Cerebellar cortex (tissue), 1 donor: ENCODE results near the gene HTATSF1.

Source experiments
- DNase-seq: peaks from one replicate; pipeline ENCODE4 v3.0.0-alpha.2; 2015; ENCODE audit warnings: low spot score

The HTATSF1 gene

DNA sequence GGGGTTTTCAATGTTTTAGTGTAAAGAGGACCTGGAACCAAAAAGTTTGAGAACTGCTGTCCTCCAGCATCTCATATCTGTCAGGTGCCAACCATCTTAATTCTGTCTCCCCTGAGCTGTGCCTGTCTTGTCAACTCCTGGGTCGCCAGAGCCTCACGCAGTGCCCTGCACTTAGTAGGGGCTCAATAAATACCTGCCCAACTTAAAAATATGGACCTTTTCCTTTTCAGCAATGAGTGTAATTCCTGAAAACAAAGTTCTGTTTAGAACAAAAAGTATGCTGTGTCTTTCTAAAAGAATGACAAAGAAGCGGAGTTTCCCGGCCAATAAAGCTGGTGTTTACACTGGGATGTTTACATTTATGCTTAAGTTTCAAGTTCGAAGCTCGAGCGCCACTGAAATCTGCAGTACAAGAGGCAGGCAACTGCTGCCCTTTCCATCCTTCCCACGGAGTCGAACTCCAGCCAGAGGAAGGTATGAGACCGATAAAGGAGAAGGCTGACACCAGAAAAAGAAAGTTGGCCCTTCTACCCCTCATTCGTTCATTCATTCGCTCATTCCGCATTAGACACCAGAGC, 1.1 kb upstream of the HTATSF1 start:
- no peak for DNase-seq

DNA sequence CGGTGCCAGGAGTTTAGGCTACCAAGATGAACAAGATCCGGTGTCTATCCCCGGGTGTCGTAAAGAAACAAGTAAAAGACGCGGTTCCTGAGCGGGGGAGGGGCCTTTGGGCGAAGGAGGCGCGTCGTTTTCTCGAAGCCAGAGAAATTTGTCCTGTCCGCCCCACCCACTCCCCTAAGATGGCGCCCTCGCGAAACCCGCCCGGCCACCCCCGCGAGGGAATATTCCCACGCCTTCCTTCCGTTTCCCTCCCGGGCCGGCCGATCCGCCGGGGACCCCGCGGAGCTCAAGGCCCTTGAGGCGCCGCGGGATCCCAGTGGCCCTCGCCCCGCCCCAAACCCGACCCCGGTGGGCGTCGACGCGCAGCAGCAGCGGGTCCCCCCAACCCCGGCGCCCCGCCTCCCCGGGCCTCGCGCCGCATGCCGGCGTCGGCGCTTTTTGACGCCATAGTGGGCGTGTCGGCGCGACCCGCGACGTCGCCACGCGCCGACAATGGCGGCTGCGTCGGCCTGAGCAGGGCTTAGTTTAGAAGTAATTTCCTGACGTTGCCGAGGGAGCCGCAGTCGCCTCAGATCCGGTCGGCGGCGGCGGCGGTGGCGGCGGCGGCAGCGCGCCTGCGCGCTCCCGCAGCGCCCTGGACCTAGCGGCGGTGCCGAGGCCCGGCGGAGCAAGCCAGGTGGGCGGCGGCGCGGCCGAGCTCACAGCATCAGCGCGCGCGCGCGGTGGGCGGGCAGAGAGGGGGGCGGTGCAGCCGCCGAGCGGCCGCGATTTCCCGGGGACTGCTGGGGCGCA, 432 bp upstream of the HTATSF1 start:
- DNase-seq = peak; percentile 79

DNA sequence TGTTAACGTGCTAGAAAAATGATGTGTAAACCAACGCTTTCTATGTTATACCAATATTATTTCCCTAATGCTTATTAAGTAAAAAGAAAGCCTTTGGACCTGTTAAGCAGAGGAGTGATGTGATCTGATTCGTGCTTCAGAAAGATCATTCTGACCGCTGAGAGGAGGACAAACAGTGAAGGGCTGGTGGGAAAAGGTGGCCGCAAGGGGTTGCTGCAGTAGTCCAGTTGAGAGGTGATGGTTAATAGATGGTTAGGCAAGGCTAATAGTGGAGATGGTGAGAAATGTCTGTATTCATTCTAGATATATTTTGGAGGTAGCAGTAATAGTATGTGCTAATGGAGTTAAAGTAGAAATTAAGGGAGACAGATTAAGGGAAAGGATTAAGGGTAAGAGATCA, 21.7 kb downstream of the HTATSF1 start:
- no peak for DNase-seq

DNA sequence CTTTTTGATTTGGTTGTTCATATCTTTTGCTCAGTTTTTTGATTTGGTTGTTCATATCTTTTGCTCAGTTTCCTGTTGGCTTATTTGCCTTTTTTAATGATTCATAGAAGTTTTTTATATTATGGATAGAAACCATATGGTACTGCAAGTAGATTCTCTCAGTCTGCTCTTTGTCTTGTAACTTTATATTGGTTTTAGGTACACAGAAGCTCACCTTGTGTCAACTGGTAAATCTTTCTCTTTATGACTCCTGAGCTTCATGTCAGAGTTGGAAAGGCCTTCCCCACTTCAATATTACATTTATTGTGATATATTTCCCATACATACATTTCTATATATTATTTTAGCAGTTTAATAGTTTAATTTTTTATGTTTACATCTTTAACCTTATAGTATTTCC, 26.4 kb downstream of the HTATSF1 start:
- DNase-seq = no peak

DNA sequence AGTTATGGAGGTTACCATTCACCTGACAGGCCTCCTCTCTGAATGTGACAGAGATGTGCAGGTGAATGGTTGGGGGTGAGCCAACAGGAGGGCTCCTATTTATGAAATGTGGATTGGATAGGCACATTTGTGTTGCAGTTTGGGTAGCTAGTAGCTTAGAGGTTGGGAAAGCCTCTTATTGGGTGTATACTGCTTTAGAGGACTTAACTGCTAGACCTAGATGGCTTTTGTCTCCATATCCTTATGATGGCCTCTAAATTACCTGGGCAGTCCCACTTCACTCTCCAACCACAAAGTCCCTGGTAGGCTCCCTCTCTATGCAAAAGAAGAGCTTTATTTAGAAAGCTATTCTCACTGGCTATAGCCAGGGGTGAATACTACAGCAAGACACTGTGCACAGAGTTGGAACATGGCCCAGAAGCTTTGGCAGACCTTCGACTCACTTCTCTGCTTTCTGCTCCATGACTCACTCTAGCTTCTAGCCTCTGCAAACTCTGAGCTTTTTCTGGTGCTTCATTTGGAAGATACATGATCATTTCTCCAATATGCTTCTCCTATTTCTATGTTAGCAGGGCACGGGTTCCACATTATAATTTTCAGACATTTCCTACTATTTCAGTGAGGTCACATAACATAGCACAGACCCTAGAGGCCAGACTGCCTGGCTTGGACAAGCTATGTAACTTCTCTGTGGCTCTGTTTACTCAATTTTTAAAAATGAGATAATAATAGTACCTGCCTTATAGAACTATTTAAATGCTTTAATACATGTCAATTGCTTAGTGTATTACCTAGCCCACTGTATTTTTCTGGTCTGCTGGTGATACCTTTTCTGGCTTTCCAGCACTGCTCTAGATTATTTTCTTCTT, 28.6 kb downstream of the HTATSF1 start:
- peak; percentile 6 for DNase-seq

DNA sequence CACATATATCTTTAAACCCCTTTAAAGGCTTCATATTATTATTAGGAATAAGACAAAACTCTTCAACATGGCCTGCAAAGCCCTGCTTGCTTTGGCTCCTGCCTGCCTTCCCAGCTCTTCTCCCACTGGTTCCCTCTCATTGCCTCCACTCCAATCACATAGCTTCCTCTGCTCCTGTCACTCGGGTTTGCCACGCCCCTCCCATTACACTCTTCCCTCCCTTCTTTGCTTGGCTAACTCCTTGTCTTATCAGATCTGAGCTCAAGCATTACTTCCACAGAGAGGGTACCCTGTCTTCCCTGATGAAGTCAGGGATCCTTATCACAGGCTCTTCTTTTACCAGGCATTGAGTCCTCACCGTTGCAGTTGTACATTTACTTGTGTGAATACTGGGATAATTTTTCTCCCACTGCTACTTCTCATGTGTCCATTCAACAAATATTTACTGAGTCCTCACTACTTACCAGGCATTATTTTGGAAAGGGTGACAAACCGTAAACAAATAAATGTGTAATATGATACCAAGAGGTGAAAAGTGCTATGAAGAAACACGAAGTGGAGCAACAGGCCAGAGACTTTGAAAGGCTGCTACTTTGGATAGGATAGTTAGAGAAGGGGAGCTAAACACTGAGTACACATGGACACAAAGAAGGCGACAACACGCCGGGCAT, 31.4 kb downstream of the HTATSF1 start:
- DNase-seq = no peak

DNA sequence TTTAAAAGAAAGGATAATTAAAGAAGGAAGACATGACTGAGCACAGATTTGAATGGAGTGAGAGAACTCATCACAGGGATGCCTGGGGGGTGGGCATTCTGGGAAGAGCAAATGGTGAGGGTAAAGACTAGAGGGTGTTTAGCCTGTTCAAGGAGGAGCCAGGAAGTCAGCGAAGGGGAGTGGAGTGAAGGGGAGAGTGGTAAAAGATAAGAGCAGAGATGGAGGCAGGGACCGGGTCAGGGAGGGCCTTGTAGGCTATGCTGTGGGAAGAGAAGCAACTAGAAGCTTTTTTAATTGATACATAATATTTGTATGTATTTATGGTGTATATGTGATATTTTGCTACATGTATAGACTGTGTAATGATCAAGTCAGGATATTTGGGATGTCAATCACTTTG, 32.4 kb downstream of the HTATSF1 start:
- DNase-seq = no peak

DNA sequence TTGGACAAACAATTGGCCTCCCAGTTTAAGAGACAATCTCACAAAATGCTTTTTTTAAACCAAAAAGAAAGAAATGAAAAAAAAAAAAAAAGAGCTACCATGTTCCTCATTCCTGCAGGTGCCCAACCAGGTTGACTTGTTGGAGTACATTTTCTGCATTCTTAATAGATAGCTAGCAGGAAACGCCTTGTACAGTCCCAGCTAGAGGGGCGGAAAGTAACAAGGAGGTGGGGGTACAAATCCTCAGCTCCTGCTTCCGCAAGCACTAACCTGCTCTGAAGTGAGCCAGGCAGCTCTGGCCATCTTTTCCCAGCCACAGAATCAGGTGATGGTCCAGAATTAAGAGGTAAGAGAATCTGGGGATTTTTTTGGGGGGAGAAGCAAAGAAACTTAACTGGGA, 34.6 kb downstream of the HTATSF1 start, which contains the start of gene VGLL1:
TSS of gene VGLL1 (plus strand) at position 265 of the 400 bp plus-strand sequence. CDS start 3,806 bp downstream, outside the sequence.
- DNase-seq = no peak

DNA sequence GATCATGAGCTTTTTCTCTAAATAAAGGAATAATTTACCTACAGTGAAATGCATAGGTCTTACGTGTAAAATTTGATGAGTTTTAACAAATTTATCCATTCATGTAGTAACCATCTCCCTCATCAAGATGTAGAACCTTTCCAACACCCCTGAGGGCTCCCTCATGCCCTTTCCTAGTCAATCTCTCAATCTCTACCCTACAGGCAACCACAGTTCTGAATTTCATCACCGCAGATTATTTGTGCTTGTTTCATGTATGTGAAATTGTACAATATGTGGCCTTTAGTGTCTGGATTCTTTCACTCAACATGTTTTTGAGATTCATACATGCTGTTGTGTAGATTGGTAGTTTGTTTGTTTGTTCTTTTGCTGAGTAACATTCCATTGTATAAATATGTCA, 36.7 kb downstream of the HTATSF1 start:
- DNase-seq = no peak

DNA sequence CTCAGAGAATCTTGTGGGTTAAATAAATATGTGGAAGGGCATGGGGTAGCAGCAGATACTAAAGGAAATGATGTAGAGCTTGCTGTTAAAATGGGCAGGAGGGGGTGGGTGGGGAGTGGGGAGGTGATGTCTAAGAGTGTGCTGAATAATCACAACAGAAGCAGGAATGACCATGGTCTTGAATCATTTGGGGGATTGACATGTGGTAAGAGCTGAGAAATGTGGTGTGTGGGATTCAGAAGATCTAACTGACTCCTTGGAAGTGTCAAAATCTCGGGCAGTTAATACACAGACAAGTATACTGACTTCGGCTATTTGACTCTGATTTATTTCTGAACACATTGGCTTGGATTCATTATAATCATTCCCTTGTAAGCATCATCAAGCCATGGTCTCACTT, 41.4 kb downstream of the HTATSF1 start:
- no peak for DNase-seq

DNA sequence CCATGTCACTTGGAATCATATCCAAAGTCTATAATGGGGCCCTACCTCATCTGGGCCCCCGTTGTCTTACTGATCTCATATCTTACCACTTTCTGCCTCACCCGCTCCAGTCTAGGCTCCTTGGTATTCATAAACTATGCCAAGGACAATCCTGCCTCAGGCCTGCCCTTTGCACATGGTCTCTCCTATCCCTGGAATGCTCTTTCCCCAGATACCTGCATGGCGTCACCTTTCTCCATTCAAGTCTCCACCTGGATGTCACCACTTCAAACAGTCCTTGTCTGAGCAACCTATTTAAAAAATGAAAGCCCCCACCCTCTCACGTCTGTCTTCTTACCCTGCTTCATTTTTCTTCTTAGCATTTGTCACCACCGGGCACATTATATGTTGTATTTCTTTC, 42.8 kb downstream of the HTATSF1 start:
- DNase-seq = no peak

DNA sequence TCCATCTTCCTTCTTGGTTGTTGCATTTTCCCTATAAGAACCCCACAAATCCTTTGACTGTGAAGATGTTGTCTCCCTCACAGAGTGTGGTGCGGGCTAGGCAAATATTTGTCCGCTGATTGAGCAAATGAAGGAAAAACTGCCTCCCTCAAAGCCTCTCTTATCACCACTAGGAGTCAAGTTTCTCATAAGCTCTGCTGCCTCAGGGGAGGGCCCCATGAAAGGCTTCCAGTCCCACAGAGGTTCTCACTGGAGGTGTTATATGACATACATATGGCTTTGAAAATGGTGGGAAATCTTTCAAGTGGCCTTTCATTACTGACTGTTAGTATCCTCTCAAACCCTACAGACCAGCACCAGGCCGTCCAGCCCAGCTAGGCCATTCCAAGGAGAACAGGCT, 43.9 kb downstream of the HTATSF1 start:
- no peak for DNase-seq

DNA sequence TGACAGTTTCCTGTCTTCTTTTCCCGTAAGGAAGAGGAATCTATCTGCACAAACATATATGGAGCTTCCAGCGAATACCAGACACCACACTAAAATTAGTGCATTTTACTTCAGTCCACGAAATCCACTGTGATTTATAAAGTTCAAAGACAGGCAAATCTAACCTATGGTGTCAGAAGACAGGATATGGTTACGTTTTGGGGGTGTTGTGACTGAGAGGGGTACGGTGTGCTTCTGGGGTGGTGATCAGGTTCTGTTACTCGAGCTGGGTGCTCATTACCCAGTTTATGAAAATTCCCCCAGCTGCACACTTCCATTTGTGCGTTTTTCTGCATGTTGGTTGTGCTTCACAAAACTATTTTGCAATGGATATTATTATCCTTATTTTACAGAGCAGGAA, 44.9 kb downstream of the HTATSF1 start:
- DNase-seq = no peak

DNA sequence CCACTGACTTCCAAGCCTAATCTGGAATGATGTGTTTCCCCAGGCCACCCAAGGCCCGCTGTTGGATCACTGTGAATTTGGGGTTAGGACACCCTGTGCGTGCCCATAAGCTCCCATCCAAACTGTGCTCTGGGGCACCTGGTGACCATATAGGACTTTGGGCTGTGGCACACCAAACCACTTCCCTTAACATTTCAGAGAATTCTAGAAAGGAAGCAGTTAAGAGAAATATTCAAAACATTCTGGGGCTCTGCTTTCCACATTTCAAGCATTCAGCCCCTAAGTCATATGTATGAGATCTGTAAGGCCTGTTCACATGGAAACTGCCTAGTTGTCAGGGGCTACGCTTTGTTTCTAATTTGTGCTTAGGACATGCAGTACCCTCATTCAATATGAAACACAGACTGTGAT, 49.0 kb downstream of the HTATSF1 start:
- DNase-seq = no peak

DNA sequence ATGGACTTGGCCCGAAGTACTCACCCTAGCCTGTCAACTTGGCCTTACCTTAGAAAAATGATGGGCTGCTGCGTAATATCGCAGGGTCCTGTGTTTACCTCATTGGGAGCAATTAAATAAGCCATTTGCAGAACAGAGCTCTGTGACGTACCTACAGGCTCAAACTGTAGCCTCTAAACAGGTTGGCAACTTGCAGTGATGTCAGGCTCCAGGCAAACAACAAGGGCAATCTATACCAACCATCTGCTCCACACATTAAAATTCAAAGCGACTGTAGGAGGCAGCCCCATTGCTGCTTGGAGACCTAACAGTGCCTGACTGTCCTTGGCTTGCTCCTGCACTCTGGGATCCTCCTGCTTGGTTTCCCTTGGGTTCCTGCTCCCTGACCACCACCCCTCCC, 51.8 kb downstream of the HTATSF1 start:
- DNase-seq = peak; percentile 0

DNA sequence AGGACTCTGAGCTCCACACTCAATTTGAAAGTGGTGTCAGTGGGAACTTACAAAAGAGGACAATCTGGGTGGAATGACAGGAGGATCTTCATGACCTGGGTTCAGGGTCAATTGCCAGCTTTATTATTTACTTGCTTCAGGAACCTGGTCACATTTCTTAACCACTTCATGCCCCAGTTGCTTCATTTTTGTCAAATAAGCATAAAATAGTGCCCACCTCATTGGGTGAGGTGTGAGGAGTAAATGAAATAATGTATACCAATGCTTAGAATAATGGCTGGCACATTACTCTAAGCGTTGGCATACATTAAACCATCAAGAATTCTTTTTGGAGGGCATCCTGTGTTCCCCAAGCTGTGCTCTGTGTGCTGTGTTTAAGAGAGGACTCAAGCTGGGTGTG, 54.0 kb downstream of the HTATSF1 start:
- no peak for DNase-seq

DNA sequence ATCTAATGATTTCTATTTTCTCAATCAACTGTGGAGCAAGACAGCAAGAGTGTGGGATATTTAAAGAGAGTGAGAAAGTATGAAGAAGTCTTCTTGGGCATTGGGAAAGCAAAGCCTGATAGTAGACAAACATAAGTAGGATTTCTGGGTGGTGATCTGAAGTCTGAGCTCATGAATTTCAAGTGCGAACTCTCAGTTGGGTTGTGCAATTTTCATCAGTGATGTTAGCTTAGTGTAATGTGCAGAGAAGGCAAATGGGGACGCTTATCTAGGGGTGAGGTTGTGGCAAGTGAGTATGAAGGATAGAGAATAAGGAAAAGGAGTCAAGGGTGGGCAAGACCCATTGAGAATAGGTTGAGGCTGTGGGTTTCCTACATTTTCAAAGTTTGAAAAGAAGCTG, 58.3 kb downstream of the HTATSF1 start:
- no peak for DNase-seq
